Kidney epithelial cell (primary cell): ENCODE measurements around the gene KRTAP3-2. TPM values are rescaled to one million over a fixed set of nuclear protein-coding genes. Genes with fewer than 3 reads are reported as not detected.

Experiments
- DNase-seq: peaks from one replicate; pipeline ENCODE4 v3.0.0-alpha.2; 2010; ENCODE audit warnings: low read depth
- H3K27me3 ChIP-seq: 2 replicates; pipeline ENCODE4 v1.6.0; 2011; ENCODE audit warnings: low read length; ENCODE audit not compliant: control insufficient read depth, insufficient read depth
- H3K36me3 ChIP-seq: 2 replicates; pipeline ENCODE4 v1.5.1; 2011; ENCODE audit warnings: low read length; ENCODE audit not compliant: control insufficient read depth, insufficient read depth
- H3K4me3 ChIP-seq: 2 replicates; pipeline ENCODE4 v1.5.1; 2011; ENCODE audit warnings: low read depth, mild to moderate bottlenecking, control low read depth, low read length
- CTCF ChIP-seq: IDR thresholded peaks from 2 replicates; pipeline ENCODE4 v1.5.1; 2011; ENCODE audit warnings: mild to moderate bottlenecking, moderate library complexity, low read length, control low read depth, inconsistent platforms; ENCODE audit not compliant: insufficient read depth, poor library complexity, severe bottlenecking
- total RNA-seq: library from RNA; depleted of rRNA; stranded (reverse); fragments of >200 nt; gene quantifications from 2 replicates; pipeline ENCODE4 v1.2.3, GENCODE V29; 2015

KRTAP3-2 gene
- total RNA-seq, 1 donor from 2014 or later, result not detected

GRCh38 chr17:41018541-41018940 is 18.8 kb upstream of the KRTAP3-2 start:
- no peak for DNase-seq
- H3K4me3 ChIP-seq, result no peak overlapping the region
- no peaks in the 10 kb centered on the region for H3K27me3 ChIP-seq
- H3K36me3 ChIP-seq, result no peaks in the 10 kb centered on the region
- no peak for TF ChIP-seq CTCF

GRCh38 chr17:41016578-41017215 is 17.0 kb upstream of the KRTAP3-2 start:
- no peak for TF ChIP-seq CTCF
- DNase-seq, result no peak
- H3K4me3 ChIP-seq, result no peak overlapping the region
- H3K36me3 ChIP-seq, result no peaks in the 10 kb centered on the region
- no peaks in the 10 kb centered on the region for H3K27me3 ChIP-seq

- Histone ChIP-seq H3K4me3 (no peak overlapping the region), H3K27me3 (no peaks in the 10 kb centered on the region), H3K36me3 (no peaks in the 10 kb centered on the region)
- TF ChIP-seq CTCF, result no peak
- no peak for DNase-seq
Measured at GRCh38 chr17:41015454-41015853, 15.7 kb upstream of the KRTAP3-2 start.

GRCh38 chr17:41013606-41014005 is 13.9 kb upstream of the KRTAP3-2 start:
- no peak for TF ChIP-seq CTCF
- Histone ChIP-seq H3K27me3 (no peaks in the 10 kb centered on the region), H3K36me3 (no peaks in the 10 kb centered on the region), H3K4me3 (no peak overlapping the region)
- DNase-seq, result no peak

- Histone ChIP-seq H3K27me3 (no peaks in the 10 kb centered on the region), H3K36me3 (no peaks in the 10 kb centered on the region), H3K4me3 (no peak overlapping the region)
- DNase-seq, result no peak
- no peak for TF ChIP-seq CTCF
Measured at GRCh38 chr17:41013181-41013580, 13.5 kb upstream of the KRTAP3-2 start.
